ENCODE data around the gene ATP2A1.

GRCh38 chr16:28886945-28887344, 8.7 kb downstream of the ATP2A1 start:
- TF ChIP-seq CTCF (IDR thresholded peaks at IDR 0.05; ENCODE audit: borderline replicate concordance, extremely low read depth, low read length, poor library complexity, severe bottlenecking) (no peak), EZH2 (IDR thresholded peaks at IDR 0.05; ENCODE audit: borderline replicate concordance, low read depth, low read length, severe bottlenecking) (no peak)
